ENCODE data around the gene KRT33A.

GRCh38 chr17:41340494-41340893 lies 10.1 kb downstream of the KRT33A start:
- TF ChIP-seq CTCF (IDR thresholded peaks at IDR 0.05) (no peak), POLR2A (IDR thresholded peaks at IDR 0.05) (no peak)
